GM12878 (cell line): Measurements from ENCODE around the gene CCL22. TPM values are rescaled to one million over a fixed set of nuclear protein-coding genes. Genes with fewer than 3 reads are reported as not detected.
A peak's percentile ranks its signal among the peaks of the same experiment; 100 is the strongest.

Source experiments
- ATAC-seq: fragments of 200-7000 bp; cut with Tn5 transposase; 3 replicates; pipeline ENCODE4 v1.9.1; 2020; ENCODE audit warnings: mild to moderate bottlenecking, moderate library complexity
- BruUV-seq: library from RNA; stranded (reverse); fragments of 400-500 nt; replicated peaks from 2 replicates; lab custom pipeline; 2021; lab: Mats Ljungman, UMichigan
- CTCF ChIA-PET: fragments of 300-600 bp; sonication (Branson Sonifier 250); formaldehyde crosslinking; extraction: SDS; loops from one replicate; lab custom pipeline; 2021; ENCODE audit warnings: inconsistent platforms; lab: Yijun Ruan, JAX
- POLR2A ChIA-PET: fragments of 350-600 bp; formaldehyde crosslinking; extraction: SDS; loops from one replicate; lab custom pipeline; 2021; ENCODE audit warnings: inconsistent platforms; lab: Charles Lee
- RAD21 ChIA-PET: fragments of 300-600 bp; sonication (Branson Sonifier 250); formaldehyde crosslinking; loops from one replicate; lab custom pipeline; 2023; ENCODE audit warnings: antibody characterized with exemption; ENCODE audit not compliant: unreplicated experiment; lab: Charles Lee
- SMC1A ChIA-PET: fragments of 300-600 bp; sonication (Branson Sonifier 250); formaldehyde crosslinking; loops from one replicate; lab custom pipeline; 2023; ENCODE audit not compliant: unreplicated experiment, uncharacterized antibody; lab: Charles Lee
- DNase-seq: peaks from one replicate; pipeline ENCODE4 v3.0.0-alpha.2; 2011; ENCODE audit warnings: low read depth, low spot score
- FAIRE-seq: peaks from 3 replicates; lab custom pipeline; 2011; peaks lifted over from hg19 to GRCh38; lab: Jason Lieb, UNC
- H2AFZ ChIP-seq: 2 replicates; pipeline ENCODE4 v1.6.0; 2011; ENCODE audit warnings: low read depth, low read length, control low read depth; ENCODE audit not compliant: control insufficient read depth
- H3K27ac ChIP-seq: 2 replicates; pipeline ENCODE4 v1.5.1; 2011; ENCODE audit warnings: control low read depth; ENCODE audit not compliant: control insufficient read depth, insufficient read depth
- H3K27me3 ChIP-seq, 2 experiments: replicated peaks in 1 of 2; 2 replicates each; pipeline versions ENCODE4 v1.6.0 to v1.6.1; 2011; ENCODE audit warnings: low read length in 1 of 2; ENCODE audit not compliant: control insufficient read depth in 2 of 2, insufficient read depth in 2 of 2
- H3K36me3 ChIP-seq, 2 experiments: 2 replicates each; pipeline ENCODE4 v1.5.1; 2011; ENCODE audit warnings: low read length in 1 of 2; ENCODE audit not compliant: control insufficient read depth in 2 of 2, insufficient read depth in 2 of 2
- H3K4me1 ChIP-seq: 2 replicates; pipeline ENCODE4 v1.6.1; 2011; ENCODE audit warnings: mild to moderate bottlenecking, low read length, moderate library complexity, mixed read lengths; ENCODE audit not compliant: control insufficient read depth, insufficient read depth
- H3K4me2 ChIP-seq: 2 replicates; pipeline ENCODE4 v1.6.0; 2011; ENCODE audit warnings: control low read depth; ENCODE audit not compliant: control insufficient read depth, insufficient read depth
- H3K4me3 ChIP-seq: fragments of 200-600 bp; sonication (generic); 2 replicates; pipeline ENCODE4 v1.5.1; 2016
- H3K79me2 ChIP-seq: 2 replicates; pipeline ENCODE4 v1.6.0; 2011; ENCODE audit warnings: low read length; ENCODE audit not compliant: control insufficient read depth, insufficient read depth
- H3K9ac ChIP-seq: 2 replicates; pipeline ENCODE4 v1.8.0; 2011; ENCODE audit warnings: low read length, control low read depth, mixed read lengths; ENCODE audit not compliant: control insufficient read depth, insufficient read depth
- H3K9me3 ChIP-seq: replicated peaks from 3 replicates; pipeline ENCODE4 v1.5.1; 2011; ENCODE audit warnings: mild to moderate bottlenecking, low read length; ENCODE audit not compliant: control insufficient read depth, insufficient read depth
- H4K20me1 ChIP-seq: 2 replicates; pipeline ENCODE4 v1.6.0; 2011; ENCODE audit not compliant: control insufficient read depth, insufficient read depth
- IRF5 ChIP-seq: fragments of 450-650 bp; IDR thresholded peaks from 2 replicates; pipeline ENCODE4 v1.6.1; 2017; ENCODE audit warnings: borderline replicate concordance
- MLLT1 ChIP-seq: fragments of 450-650 bp; IDR thresholded peaks from 2 replicates; pipeline ENCODE4 v1.6.1; 2016; ENCODE audit warnings: mild to moderate bottlenecking
- MTA2 ChIP-seq: fragments of 450-650 bp; IDR thresholded peaks from 2 replicates; pipeline ENCODE4 v1.6.1; 2016; ENCODE audit warnings: low read depth, mild to moderate bottlenecking, moderate library complexity
- NR2F1 ChIP-seq: fragments of 450-650 bp; conservative IDR thresholded peaks from 2 replicates; pipeline ENCODE4 v1.6.1; 2017; ENCODE audit warnings: mild to moderate bottlenecking
- SMAD5 ChIP-seq: IDR thresholded peaks from 2 replicates; pipeline ENCODE4 v1.6.1; 2016; ENCODE audit warnings: antibody characterized with exemption, low read depth
- SP1 ChIP-seq: IDR thresholded peaks from one replicate; pipeline ENCODE4 v1.6.1; 2011; ENCODE audit warnings: low read depth, low read length
- SREBF2 ChIP-seq: IDR thresholded peaks from 2 replicates; pipeline ENCODE4 v1.6.1; 2012; ENCODE audit warnings: mild to moderate bottlenecking, low read length
- WGBS: methylation state at CpG from one replicate; pipeline ENCODE4 v1.1.6; 2016; ENCODE audit warnings: low lambda C conversion rate; ENCODE audit not compliant: insufficient replicate concordance, insufficient coverage; ENCODE audit errors: missing lambda C conversion rate; 5-methylcytosine and 5-hydroxymethylcytosine counted together
- in situ Hi-C: fragments of 300-500 bp; cut with MboI; formaldehyde crosslinking; loops from 9 replicates; pipeline ENCODE4 v1.14.3; 2018; ENCODE audit warnings: mixed read lengths
- intact Hi-C: fragments of 100-400 bp; cut with micrococcal nuclease; formaldehyde crosslinking; loops from one replicate; pipeline ENCODE4 v1.14.2; 2022; ENCODE audit not compliant: unreplicated experiment
- polyA plus RNA-seq, 11 experiments: library from polyadenylated mRNA; depleted of rRNA in 4 of 11; unstranded in 6 of 11; stranded (reverse) in 5 of 11; fragments of >200 nt; fragmentation: Nextera tagmentation in 4 of 11; fragmentation: Illumina TruSeq in 1 of 11; extraction: Ambion mirVana in 4 of 11; extraction: Trizol in 1 of 11; gene quantifications; 1 replicate in 1 of 11; 2 replicates in 10 of 11; pipeline versions ENCODE4 v1.2.1 to v1.2.3, GENCODE V29; 2011 to 2016; ENCODE audit warnings: inconsistent platforms in 2 of 11, missing spikeins in 2 of 11, low read depth in 1 of 11
- total RNA-seq, 4 experiments: library from RNA; depleted of rRNA in 3 of 4; stranded (reverse); fragments of >200 nt in 3 of 4; fragmentation: Illumina TruSeq in 1 of 4; extraction: Trizol in 1 of 4; gene quantifications; 2 replicates each; pipeline versions ENCODE4 v1.2.1 to v1.2.3, GENCODE V29; 2013 to 2021

Gene CCL22
- total and polyA plus RNA-seq, 10 of the 15 experiments (the other 5 are each of a cell fraction or from before 2014, with no cell fraction given), result 38.0 to 704 (median 349) TPM

GRCh38 chr16:57361404-57361803 lies 2.8 kb downstream of the CCL22 start (continued):
- TF ChIP-seq MTA2 (no peak), SP1 (no peak), IRF5 (no peak), SREBF2 (no peak), SMAD5 (no peak)
- TF ChIP-seq, all 136 proteins: peak for 0

- Histone ChIP-seq H4K20me1 (no peaks in the 10 kb centered on the region), H3K36me3 (no peaks in the 10 kb centered on the region; a peak in 1 of 4 replicates), H3K9ac (no peak overlapping the region), H3K27ac (no peak overlapping the region), H3K4me3 (no peak overlapping the region)
- FAIRE-seq (no peak), ATAC-seq (no peak)
- ChIA-PET CTCF (interaction anchor here (0.9 to 2.5 kb wide), 3 partner anchors 16 to 63 kb away, joined by 3 to 10 read pairs (median 3); no protein-coding TSS in a partner anchor), SMC1A (interaction anchor here (0.6 to 2.6 kb wide), 2 partner anchors 10 to 461 kb away, joined by 4 to 13 read pairs; partner anchors contain the start of gene CX3CL1), POLR2A (interaction anchor here (1.2 to 1.8 kb wide), 2 partner anchors 12 to 34 kb away, joined by 3 to 5 read pairs; no protein-coding TSS in a partner anchor)
- no TSS peak for BruUV-seq
- WGBS, result 96% methylated on average over 3 of the region's 3 CpGs
- TF ChIP-seq MLLT1, result no peak
- 0 out of 2 replicates have a peak, but pooled peaks have one; percentile 8 for TF ChIP-seq SMAD5
- no peak for TF ChIP-seq NR2F1
- TF ChIP-seq, all 136 proteins: peak for 1
- Histone ChIP-seq H3K4me2 (no peak overlapping the region), H3K79me2 (no peaks in the 10 kb centered on the region), H2AFZ (no peak overlapping the region), H3K4me1 (peaks cover 5% of the 10 kb centered on the region), H3K9me3 (no peaks in the 10 kb centered on the region), H3K27me3 (no peaks in the 10 kb centered on the region)
- DNase-seq, result no peak
- intact Hi-C loops (no loop called here), in situ Hi-C loops (no loop called here)
- RAD21 ChIA-PET, result interaction anchor here (1.6 kb wide), 1 partner anchor 13 kb away, joined by 4 read pairs; no protein-coding TSS in a partner anchor
These were observed 5.6 kb downstream of the CCL22 start for GRCh38 chr16:57364143-57364542.
